IPS-11a (cell line): Measurements from ENCODE around the gene SLC38A3.

Experiments
- H3K4me3 ChIP-seq: one replicate; pipeline ENCODE4 v1.5.1; 2013; ENCODE audit warnings: low read depth, low read length, control low read depth

Gene SLC38A3

DNA sequence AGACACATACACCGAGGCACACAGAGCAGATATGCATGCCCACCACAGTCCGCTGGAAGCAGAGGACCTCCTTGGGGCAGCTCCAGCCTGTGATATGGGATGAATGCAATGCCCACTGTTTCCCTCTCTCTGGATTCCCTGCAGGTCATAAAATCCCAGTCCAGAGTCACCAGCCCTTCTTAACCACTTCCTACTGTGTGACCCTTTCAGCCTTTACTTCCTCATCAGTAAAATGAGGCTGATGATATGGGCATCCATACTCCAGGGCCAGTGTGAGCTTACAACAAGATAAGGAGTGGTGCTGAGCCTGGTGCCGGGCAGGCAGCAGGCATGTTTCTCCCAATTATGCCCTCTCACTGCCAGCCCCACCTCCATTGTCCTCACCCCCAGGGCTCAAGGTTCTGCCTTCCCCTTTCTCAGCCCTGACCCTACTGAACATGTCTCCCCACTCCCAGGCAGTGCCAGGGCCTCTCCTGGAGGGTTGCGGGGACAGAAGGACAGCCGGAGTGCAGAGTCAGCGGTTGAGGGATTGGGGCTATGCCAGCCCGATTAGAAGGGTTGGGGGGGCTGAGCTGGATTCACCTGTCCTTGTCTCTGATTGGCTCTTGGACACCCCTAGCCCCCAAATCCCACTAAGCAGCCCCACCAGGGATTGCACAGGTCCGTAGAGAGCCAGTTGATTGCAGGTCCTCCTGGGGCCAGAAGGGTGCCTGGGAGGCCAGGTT lies 14.0 kb upstream of the SLC38A3 start, which contains the start of gene GNAT1:
GNAT1 (plus strand) TSS at position 675 of the 725 bp plus-strand sequence. CDS start 116 bp downstream, outside the sequence.
- no peak within 1 kb of the TSS for H3K4me3 ChIP-seq

DNA sequence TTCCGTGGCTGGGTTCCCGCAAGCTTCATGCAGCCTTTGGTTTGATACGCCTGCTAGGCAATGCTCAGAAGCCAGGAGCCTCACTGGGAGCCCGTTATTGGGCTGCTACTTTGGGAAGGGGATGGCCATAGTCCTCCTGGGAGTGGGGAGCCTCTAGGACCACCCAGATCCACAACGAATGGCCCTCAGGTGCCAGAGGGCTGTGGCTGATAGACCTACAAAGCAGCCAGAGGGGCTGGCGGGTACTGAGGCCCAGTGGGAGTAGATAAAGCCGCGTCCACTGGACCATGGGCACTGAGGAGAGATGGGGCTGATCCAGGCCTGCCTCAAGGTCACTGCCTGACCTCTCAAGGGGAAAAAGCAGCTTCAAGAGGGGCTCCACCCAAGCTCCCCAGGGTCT lies 12.9 kb upstream of the SLC38A3 start:
- H3K4me3 ChIP-seq, result no peak overlapping the region

- no peak overlapping the region for H3K4me3 ChIP-seq
Measured at GRCh38 chr3:50192689-50193141, 12.4 kb upstream of the SLC38A3 start.

DNA sequence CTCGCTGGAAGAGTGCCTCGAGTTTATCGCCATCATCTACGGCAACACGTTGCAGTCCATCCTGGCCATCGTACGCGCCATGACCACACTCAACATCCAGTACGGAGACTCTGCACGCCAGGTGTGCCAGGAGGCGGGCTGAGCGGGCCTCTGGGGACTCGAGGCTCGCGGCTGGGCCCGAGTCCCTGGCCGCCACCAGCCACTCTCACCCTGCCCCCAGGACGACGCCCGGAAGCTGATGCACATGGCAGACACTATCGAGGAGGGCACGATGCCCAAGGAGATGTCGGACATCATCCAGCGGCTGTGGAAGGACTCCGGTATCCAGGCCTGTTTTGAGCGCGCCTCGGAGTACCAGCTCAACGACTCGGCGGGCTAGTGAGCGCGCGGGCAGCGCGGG lies 11.8 kb upstream of the SLC38A3 start:
- no peak overlapping the region for H3K4me3 ChIP-seq

DNA sequence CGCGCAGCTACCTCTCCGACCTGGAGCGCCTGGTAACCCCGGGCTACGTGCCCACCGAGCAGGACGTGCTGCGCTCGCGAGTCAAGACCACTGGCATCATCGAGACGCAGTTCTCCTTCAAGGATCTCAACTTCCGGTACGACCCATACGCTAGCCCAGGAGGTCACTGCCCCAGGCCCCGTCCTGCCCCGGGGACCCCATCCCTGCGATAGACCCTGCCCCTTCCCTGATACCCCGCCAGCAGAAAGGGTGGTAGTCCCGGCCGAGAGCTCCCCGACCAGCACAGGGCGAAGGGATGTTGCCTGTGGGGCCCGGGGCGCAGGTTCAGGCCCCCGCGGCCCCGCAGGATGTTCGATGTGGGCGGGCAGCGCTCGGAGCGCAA lies 11.3 kb upstream of the SLC38A3 start:
- H3K4me3 ChIP-seq, result no peak overlapping the region

DNA sequence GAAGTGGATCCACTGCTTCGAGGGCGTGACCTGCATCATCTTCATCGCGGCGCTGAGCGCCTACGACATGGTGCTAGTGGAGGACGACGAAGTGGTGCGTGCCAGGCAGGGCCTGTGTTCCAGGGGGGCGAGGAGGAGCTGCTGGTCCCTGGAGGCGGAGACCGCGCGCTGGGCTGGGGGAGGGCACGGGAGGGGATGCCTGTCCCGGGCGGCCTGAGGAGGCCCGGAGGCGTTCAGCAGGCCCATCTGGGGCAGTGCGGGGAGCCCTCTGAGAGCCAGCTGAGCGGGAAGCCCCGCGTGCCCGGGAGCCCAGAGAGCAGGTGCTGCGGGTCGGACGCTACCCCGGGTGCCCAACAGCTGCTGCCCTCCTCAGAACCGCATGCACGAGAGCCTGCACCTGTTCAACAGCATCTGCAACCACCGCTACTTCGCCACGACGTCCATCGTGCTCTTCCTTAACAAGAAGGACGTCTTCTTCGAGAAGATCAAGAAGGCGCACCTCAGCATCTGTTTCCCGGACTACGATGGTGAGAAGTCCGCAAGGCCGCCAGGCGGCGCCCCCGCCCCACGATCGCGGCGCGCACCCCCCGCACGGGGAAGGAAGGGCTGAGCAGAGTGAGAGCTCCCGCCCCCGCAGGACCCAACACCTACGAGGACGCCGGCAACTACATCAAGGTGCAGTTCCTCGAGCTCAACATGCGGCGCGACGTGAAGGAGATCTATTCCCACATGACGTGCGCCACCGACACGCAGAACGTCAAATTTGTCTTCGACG lies 10.8 kb upstream of the SLC38A3 start:
- H3K4me3 ChIP-seq, result no peak overlapping the region

- no peak overlapping the region for H3K4me3 ChIP-seq
Measured at GRCh38 chr3:50194903-50195500, 10.1 kb upstream of the SLC38A3 start.

DNA sequence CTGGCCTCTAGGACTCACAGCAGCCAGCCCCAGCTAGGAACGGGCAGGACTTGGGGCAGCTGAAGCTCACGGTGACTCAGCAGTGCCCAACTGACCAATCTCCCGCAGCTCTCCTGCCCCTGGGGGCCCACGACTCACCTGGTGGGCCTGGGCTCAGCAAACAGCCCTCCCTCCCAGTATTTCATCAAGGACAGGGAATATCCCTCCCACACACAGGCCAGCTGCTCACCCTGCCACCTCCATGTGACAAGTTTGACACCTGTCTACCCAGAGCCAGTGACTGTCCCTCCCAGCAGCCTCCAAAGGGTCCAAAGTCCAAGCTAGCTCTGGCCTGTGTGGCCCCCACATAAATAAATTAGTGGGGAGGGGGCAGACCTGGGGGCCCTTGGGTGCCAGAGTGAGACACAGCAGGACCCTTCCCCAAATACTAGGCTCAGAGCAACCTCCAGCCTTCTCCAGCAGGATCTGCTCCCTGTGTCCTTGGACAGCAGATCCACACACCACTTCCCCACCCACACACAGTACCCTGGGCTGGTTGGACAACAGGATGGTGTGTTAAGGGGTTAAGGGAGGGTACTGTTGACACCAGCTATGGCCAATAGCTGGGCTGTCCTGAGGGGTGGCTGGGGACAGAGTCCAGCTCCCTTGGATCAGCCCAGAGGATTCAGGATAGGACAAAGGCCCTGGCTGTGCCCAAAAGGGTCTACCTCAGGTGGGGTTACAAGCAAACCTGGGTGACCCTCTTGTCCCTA lies 9.4 kb upstream of the SLC38A3 start:
- no peak overlapping the region for H3K4me3 ChIP-seq

- no peak overlapping the region for H3K4me3 ChIP-seq
Measured at GRCh38 chr3:50196253-50196801, 8.7 kb upstream of the SLC38A3 start.

GRCh38 chr3:50201573-50202315 lies 3.3 kb upstream of the SLC38A3 start:
- no peak overlapping the region for H3K4me3 ChIP-seq

GRCh38 chr3:50202353-50203112 lies 2.5 kb upstream of the SLC38A3 start:
- no peak overlapping the region for H3K4me3 ChIP-seq

DNA sequence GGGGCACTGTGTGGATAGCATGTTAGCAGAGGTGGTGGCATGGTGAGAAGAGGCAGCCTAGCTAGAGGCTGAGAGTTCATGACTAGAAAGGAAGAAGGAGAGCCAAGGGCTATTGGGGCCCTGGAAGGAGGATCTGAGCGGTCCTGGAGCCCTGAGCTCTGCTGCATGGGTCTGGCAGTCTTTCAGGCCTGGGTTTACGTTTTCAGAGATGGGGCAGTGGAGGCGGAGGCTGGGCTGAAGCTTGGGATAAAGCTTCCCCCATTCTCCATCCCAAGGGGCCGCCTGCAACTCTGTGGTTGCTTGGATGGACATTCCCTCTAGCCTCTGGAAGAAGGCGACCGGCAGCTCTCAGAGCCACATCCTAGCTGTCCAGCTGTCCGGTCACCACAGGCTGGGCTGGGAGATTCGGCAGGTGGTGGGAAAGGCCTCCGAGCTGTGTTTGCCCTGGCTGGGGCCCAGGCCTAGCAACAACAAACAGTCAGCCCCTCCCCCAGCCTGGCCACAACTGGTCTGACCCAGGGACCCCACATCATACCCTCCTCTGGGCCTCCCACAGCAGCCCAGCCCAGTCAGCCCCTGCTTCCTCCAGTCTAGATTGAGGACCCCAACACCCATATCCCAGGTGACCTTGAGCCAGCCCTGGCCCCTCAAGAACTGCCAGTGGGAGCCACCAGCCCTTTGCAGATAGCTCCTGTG lies 1.8 kb upstream of the SLC38A3 start:
- H3K4me3 ChIP-seq, result no peak overlapping the region

- H3K4me3 ChIP-seq, result no peak overlapping the region
Measured at GRCh38 chr3:50203809-50204803, 965 bp upstream of the SLC38A3 start.

- peak overlapping the region; percentile 30 for H3K4me3 ChIP-seq
Measured at GRCh38 chr3:50205413-50206276, 574 bp downstream of the SLC38A3 start.

DNA sequence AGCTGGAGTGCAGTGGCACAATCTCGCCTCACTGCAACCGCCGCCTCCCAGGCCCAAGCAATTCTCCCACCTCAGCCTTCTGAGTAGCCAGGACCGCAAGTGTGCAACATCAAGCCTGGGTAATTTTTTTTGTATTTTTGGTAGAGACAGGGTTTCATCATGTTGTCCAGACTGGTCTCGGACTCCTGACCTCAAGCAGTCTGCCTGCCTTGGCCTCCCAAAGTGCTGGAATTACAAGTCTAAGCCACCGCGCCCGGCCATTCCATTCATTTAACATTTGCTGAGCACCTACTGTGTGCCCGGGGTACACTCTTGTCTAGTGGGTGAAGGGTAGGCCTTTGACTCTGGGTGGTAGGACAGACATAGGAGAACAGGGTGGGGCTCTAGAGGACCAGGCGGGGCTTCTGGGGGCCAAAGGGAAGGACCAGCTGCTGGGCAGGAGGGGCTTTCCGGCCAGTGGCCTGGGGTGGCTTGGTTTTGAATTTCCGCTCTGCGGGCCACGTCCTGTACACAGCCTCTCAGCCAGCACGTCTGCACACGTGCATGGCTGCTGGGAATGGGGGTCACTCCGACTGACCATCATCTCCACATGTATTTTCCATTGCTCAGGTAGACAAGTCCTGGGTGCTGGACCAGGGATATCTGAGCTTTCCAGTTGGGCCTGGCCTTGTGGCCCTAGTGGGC lies 2.4 kb downstream of the SLC38A3 start:
- no peak overlapping the region for H3K4me3 ChIP-seq
